ENCODE measurements around the gene COASY.
"Not testable (repeated sequence)": the region's sequence is repeated elsewhere in the genome, so short reads cannot be mapped to it uniquely, and the experiment has no call there.

The COASY gene

DNA sequence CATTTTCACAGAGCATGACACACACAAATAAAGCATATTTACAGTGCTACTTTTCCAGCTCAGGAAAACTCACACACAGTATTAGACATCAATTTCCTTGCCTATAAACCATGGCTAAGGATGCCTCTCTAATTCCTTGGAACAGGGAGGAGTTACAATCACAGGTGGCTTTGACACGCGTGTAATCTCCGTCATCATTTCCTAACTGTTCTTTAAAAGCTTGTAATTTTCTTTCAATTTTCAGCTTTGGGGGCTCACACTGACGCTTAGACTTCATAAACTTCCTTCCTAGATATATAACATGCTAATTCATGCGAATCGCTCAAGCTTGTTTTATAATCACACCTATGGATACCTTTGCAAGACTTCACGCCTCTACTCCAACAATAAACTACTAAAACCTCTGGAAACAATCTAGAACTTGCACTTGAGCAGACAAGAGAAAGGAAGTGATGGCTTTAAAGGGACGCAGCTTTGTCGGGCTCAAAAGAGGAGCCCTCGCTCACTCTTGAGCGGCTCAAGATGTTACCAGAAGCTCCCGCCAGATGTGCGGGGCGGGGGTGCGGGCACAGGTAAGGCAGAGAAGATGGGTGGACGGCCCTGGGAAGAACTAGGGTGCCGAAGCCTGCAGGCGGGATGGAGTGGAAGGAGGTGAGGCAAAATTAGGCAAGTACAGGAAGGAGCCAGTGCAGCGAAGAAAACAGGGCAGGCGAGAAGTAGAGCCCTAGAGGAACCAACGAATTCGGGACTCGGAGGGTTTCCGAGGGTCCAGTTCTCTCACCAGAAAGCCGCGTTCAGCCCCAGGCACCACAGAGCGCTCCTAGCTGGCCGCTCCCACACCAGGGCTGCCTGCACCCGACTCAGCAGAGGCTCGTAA, 46.6 kb downstream of the COASY start:
- Mint-ChIP-seq H3K9me3 (no peaks in the 10 kb centered on the region), H3K4me3 (peak overlapping the region; percentile 99), H3K27ac (peak overlapping the region; percentile 93), H3K4me1 (peaks cover 50% of the 10 kb centered on the region), H3K27me3 (ENCODE audit: low read depth, poor library complexity) (peaks cover 2% of the 10 kb centered on the region), H3K36me3 (ENCODE audit: low read depth) (peaks cover 24% of the 10 kb centered on the region)
- no peak for TF ChIP-seq CTCF (IDR thresholded peaks at IDR 0.05)
- DNase-seq = no peak

- Mint-ChIP-seq H3K4me1 (peaks cover 45% of the 10 kb centered on the region), H3K4me3 (peak within 1 kb of the TSS; percentile 99), H3K27ac (peak within 1 kb of the TSS; percentile 93), H3K27me3 (ENCODE audit: low read depth, poor library complexity) (peaks cover 2% of the 10 kb centered on the region), H3K36me3 (ENCODE audit: low read depth) (peaks cover 25% of the 10 kb centered on the region), H3K9me3 (no peaks in the 10 kb centered on the region)
- TF ChIP-seq CTCF (IDR thresholded peaks at IDR 0.05) = no peak
- DNase-seq = peak; percentile 99
Measured at GRCh38 chr17:42609182-42609813, 47.4 kb downstream of the COASY start, which contains the start of the genes RETREG3 and TUBG1. RETREG3 (minus strand) TSS chr17:42609374; CDS start chr17:42609324, 50 bp downstream. TUBG1 (plus strand) TSS chr17:42609683; CDS start chr17:42609738, 55 bp downstream.

DNA sequence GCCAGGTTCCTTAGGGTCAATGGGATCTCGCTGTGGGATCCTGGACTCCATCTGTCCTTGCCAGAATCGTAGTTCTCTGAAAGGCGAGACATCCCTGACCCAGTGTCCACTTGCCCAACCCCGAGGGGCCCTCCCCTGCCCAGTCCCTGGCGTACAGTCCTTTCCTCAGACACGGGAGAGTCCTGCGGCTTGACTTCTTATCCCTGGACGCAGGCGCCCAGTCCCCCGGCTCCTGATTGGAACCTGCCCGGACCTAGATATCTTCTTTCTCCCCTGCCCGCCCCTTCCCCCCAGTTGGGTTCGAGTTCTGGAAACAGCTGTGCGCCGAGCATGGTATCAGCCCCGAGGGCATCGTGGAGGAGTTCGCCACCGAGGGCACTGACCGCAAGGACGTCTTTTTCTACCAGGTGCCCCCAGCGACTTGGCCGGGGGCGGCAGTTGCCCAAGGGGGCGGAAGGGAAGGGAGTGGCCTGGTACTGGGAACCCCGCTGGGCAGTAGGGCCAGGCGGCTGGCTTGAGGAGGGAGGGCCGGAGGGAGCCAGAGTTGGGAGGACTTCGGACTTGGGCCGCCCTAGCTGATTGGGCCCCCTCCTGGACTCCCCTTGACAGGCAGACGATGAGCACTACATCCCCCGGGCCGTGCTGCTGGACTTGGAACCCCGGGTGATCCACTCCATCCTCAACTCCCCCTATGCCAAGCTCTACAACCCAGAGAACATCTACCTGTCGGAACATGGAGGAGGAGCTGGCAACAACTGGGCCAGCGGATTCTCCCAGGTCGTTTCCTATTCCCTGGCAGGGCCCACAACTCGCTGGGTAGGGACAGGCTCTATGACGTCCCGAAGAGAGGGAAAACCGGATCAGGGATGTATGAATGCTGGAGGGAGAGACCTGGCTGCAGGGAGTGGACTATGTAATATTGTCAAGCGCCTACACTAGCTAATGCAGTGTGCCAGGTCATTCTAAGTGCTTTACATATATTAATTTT, 48.2 kb downstream of the COASY start:
- peak overlapping the region; percentile 99 for H3K4me3 Mint-ChIP-seq
- H3K9me3 Mint-ChIP-seq = not testable (repeated sequence)
- H3K36me3 Mint-ChIP-seq (ENCODE audit: low read depth) = peaks cover 26% of the 10 kb centered on the region

GRCh38 chr17:42612013-42612412, 50.1 kb downstream of the COASY start:
- no peaks in the 10 kb centered on the region for H3K9me3 Mint-ChIP-seq
- H3K4me3 Mint-ChIP-seq = no peak overlapping the region
- no peak for DNase-seq
- peaks cover 27% of the 10 kb centered on the region for H3K4me1 Mint-ChIP-seq
- no peak overlapping the region for H3K27ac Mint-ChIP-seq
- TF ChIP-seq CTCF (IDR thresholded peaks at IDR 0.05) = no peak
- H3K27me3 Mint-ChIP-seq (ENCODE audit: low read depth, poor library complexity) = peaks cover 2% of the 10 kb centered on the region
- H3K36me3 Mint-ChIP-seq (ENCODE audit: low read depth) = peaks cover 36% of the 10 kb centered on the region

More for the DNA sequence above, 48.2 kb downstream of the COASY start:
- H3K27me3 Mint-ChIP-seq (ENCODE audit: low read depth, poor library complexity); DNase-seq: not testable (repeated sequence)
- H3K4me1 Mint-ChIP-seq = peaks cover 40% of the 10 kb centered on the region
- peak overlapping the region; percentile 90 for H3K27ac Mint-ChIP-seq

- peaks cover under 1% of the 10 kb centered on the region for H3K27me3 Mint-ChIP-seq (ENCODE audit: low read depth, poor library complexity)
- no peaks in the 10 kb centered on the region for H3K9me3 Mint-ChIP-seq
- peaks cover 17% of the 10 kb centered on the region for H3K4me1 Mint-ChIP-seq
- H3K27ac Mint-ChIP-seq = no peak overlapping the region
- DNase-seq = no peak
- TF ChIP-seq CTCF (IDR thresholded peaks at IDR 0.05) = no peak
- H3K36me3 Mint-ChIP-seq (ENCODE audit: low read depth) = peaks cover 36% of the 10 kb centered on the region
- H3K4me3 Mint-ChIP-seq = no peak overlapping the region
Measured at GRCh38 chr17:42613699-42614295, 51.8 kb downstream of the COASY start.

Measured in nephron progenitor cell (in vitro differentiated cells).